OCI-M2 (cell line): Measurements from ENCODE around the gene APOL3.
"Not testable (repeated sequence)": the region's sequence is repeated elsewhere in the genome, so short reads cannot be mapped to it uniquely, and the experiment has no call there.

Experiments used
- DNase-seq: peaks from one replicate; lab custom pipeline; 2025; ENCODE audit not compliant: unreplicated experiment; lab: John Stamatoyannopoulos, UW

Gene APOL3

GRCh38 chr22:36160499-36160942, at the start of gene APOL3:
Gene APOL3, minus strand, starts transcription at chr22:36160755. Its CDS starts 11,700 bp downstream, at chr22:36149055.
- no peak for DNase-seq

- no peak for DNase-seq
Measured at GRCh38 chr22:36210224-36210623, 49.7 kb upstream of the APOL3 start.

GRCh38 chr22:36209488-36209908, 48.9 kb upstream of the APOL3 start:
- DNase-seq: not testable (repeated sequence)

- DNase-seq: no peak
Measured at GRCh38 chr22:36208914-36209313, 48.4 kb upstream of the APOL3 start.

GRCh38 chr22:36208162-36208765, 47.7 kb upstream of the APOL3 start:
- DNase-seq: no peak

GRCh38 chr22:36206255-36206654, 45.7 kb upstream of the APOL3 start:
- DNase-seq: no peak

- not testable (repeated sequence) for DNase-seq
Measured at GRCh38 chr22:36205573-36205972, 45.0 kb upstream of the APOL3 start.

- no peak for DNase-seq
Measured at GRCh38 chr22:36204632-36205015, 44.1 kb upstream of the APOL3 start.

- no peak for DNase-seq
Measured at GRCh38 chr22:36204001-36204631, 43.6 kb upstream of the APOL3 start.

- not testable (repeated sequence) for DNase-seq
Measured at GRCh38 chr22:36203441-36203840, 42.9 kb upstream of the APOL3 start.

- not testable (repeated sequence) for DNase-seq
Measured at GRCh38 chr22:36202906-36203305, 42.4 kb upstream of the APOL3 start.

- no peak for DNase-seq
Measured at GRCh38 chr22:36201630-36202319, 41.2 kb upstream of the APOL3 start, which contains the start of gene APOL4. Gene APOL4, minus strand, starts transcription at chr22:36201809. Its CDS starts 75 bp downstream, at chr22:36201734.

- not testable (repeated sequence) for DNase-seq
Measured at GRCh38 chr22:36201025-36201424, 40.5 kb upstream of the APOL3 start.

- DNase-seq: no peak
Measured at GRCh38 chr22:36199001-36199551, 38.5 kb upstream of the APOL3 start.

- no peak for DNase-seq
Measured at GRCh38 chr22:36198536-36198935, 38.0 kb upstream of the APOL3 start.

GRCh38 chr22:36197514-36198146, 37.1 kb upstream of the APOL3 start:
- DNase-seq: no peak

GRCh38 chr22:36197065-36197440, 36.5 kb upstream of the APOL3 start:
- no peak for DNase-seq

GRCh38 chr22:36196254-36197064, 35.9 kb upstream of the APOL3 start:
- DNase-seq: no peak

- DNase-seq: no peak
Measured at GRCh38 chr22:36194971-36195370, 34.4 kb upstream of the APOL3 start.

- DNase-seq: no peak
Measured at GRCh38 chr22:36194385-36194784, 33.8 kb upstream of the APOL3 start.
